Bronchial epithelial cell (primary cell): Measurements from ENCODE around the gene RAN. TPM values are rescaled to one million over a fixed set of nuclear protein-coding genes. Genes with fewer than 3 reads are reported as not detected.

Source experiments
- DNase-seq: peaks from one replicate; pipeline ENCODE4 v3.0.0-alpha.2; 2010; ENCODE audit warnings: low read depth
- FAIRE-seq: peaks from 2 replicates; lab custom pipeline; 2011; peaks lifted over from hg19 to GRCh38; lab: Jason Lieb, UNC
- H3K27me3 ChIP-seq: 2 replicates; pipeline ENCODE4 v1.5.1; 2011; ENCODE audit warnings: low read length; ENCODE audit not compliant: control insufficient read depth, insufficient read depth
- H3K36me3 ChIP-seq: 2 replicates; pipeline ENCODE4 v1.5.1; 2011; ENCODE audit warnings: low read length; ENCODE audit not compliant: control insufficient read depth, insufficient read depth
- H3K4me3 ChIP-seq: 2 replicates; pipeline ENCODE4 v1.5.1; 2011; ENCODE audit warnings: mild to moderate bottlenecking, low read depth, low read length, control low read depth
- total RNA-seq: library from RNA; depleted of rRNA; stranded (reverse); fragments of >200 nt; gene quantifications from 2 replicates; pipeline ENCODE4 v1.2.1, GENCODE V29; 2014
- TF ChIP-seq, protein P1 (sequence below): IDR thresholded peaks from 2 replicates; pipeline ENCODE4 v1.5.1; 2011; ENCODE audit warnings: mild to moderate bottlenecking, moderate library complexity, low read length, control low read depth, inconsistent platforms; ENCODE audit not compliant: insufficient read depth, severe bottlenecking

Gene RAN
- total RNA-seq, 1 donor from 2014 or later: 580 TPM

DNA sequence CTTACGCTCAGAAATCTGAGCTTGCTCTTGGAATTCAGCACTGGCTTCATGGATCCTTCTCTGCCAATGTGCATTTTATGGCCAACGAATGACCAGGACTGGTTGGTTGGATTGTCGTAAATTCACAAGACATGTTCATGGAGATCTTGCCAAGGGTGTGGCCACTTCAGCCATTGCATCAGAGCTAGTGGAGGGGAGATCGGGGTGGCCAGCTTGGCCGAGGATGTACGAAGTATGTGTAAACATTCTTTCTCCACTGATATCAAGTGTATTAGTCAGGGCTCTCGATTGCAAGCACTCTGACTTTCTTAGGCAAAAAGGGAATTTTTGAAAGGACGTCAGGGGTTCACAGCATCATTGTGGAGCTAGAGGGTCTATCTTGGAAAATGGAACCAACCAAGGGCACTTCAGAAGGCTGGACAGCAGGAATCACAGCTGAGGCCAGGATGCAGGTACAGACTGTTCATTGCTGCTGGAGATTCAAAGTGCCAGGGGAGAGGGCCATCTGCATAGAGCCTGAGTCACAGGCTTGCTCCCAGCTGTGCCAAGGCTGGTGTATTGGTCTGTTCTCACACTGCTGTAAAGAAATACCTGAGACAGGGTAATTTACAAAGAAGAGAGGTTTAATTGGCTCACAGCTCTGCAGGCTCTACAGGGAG is 49.0 kb downstream of the RAN start:
- TF ChIP-seq, protein P1, sequence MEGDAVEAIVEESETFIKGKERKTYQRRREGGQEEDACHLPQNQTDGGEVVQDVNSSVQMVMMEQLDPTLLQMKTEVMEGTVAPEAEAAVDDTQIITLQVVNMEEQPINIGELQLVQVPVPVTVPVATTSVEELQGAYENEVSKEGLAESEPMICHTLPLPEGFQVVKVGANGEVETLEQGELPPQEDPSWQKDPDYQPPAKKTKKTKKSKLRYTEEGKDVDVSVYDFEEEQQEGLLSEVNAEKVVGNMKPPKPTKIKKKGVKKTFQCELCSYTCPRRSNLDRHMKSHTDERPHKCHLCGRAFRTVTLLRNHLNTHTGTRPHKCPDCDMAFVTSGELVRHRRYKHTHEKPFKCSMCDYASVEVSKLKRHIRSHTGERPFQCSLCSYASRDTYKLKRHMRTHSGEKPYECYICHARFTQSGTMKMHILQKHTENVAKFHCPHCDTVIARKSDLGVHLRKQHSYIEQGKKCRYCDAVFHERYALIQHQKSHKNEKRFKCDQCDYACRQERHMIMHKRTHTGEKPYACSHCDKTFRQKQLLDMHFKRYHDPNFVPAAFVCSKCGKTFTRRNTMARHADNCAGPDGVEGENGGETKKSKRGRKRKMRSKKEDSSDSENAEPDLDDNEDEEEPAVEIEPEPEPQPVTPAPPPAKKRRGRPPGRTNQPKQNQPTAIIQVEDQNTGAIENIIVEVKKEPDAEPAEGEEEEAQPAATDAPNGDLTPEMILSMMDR: no peak
- Histone ChIP-seq H3K36me3 (no peaks in the 10 kb centered on the region), H3K27me3 (no peaks in the 10 kb centered on the region), H3K4me3 (no peak overlapping the region)
- FAIRE-seq: no peak
- peak; percentile 32 for DNase-seq

DNA sequence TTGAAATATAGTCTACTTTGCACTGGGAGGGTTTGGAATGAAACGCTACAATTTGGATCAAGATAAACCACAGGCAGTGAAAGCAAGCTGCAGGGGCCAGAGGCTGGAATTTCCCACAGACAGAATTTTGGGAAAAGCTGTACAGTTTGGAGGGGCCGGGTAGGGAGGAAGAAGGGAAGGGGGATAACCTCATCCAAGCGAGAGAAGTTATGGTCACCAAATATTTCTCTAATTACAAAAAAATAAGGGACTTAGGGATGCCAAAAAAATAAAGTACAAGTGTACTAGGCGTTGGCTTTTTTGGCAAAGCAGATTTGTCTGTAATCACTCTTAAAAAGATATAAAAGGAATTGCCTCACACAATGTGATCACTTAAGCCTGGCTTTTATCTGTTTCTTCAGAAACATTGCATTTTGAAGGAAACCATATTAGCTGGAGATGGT is 50.7 kb downstream of the RAN start:
- TF ChIP-seq, protein P1: no peak
- no peak for DNase-seq
- no peaks in the 10 kb centered on the region for H3K36me3 ChIP-seq
- H3K27me3 ChIP-seq: no peaks in the 10 kb centered on the region
- no peak overlapping the region for H3K4me3 ChIP-seq
- no peak for FAIRE-seq

DNA sequence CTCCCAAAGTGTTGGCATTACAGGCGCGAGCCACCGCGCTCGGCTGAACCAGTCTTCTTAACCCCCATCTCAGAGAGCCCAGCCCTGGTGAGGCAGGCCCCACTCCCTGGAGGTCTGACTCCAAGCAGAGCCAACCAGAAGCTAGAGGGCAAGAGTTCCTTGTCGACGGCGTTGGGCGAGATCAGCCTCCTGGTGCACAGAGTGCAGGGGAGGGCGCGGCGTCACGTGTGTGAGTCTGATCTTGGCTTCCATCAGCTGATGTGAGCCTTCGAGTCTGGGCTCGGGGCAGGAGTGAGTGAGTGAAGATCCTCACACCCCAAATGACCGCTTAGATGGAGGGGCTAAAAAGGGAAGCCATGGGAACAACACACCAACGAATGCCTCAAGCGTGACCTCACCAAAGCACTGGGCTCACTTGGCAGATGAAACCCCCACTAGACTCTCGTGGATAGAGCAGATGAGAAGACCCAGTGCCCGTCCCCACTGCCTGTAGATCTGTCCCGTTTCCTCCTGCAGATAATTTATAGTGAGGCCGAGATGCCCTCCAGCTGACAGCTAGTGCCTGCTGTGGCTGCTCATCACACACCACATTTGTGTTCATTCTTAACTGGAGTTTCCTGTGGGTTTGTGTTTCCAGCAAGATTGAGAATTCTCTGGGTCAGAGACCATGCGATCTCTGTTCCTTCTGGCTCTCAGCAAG is 53.2 kb downstream of the RAN start:
- Histone ChIP-seq H3K4me3 (no peak overlapping the region), H3K36me3 (no peaks in the 10 kb centered on the region), H3K27me3 (no peaks in the 10 kb centered on the region)
- DNase-seq (no peak), FAIRE-seq (no peak)
- TF ChIP-seq, protein P1: no peak

DNA sequence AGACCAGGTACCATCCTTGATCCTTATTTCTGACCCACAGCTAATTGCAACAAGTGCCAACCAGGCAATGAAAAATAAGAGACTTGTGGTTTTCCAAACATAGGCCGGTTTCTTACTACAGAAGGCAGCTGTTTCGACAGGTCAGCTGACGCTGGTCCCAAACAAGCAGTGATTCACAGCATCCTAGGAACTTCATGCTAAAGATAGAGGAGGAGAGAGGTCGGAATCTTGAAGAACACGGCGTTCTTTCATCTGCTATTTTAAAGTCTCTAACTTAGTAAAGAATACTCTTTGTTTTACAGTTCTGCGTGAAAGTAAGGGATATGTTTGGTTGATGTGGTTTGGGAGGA is 53.8 kb downstream of the RAN start:
- TF ChIP-seq, protein P1: no peak
- DNase-seq (no peak), FAIRE-seq (no peak)
- no peak overlapping the region for H3K4me3 ChIP-seq
- no peaks in the 10 kb centered on the region for H3K36me3 ChIP-seq
- H3K27me3 ChIP-seq: no peaks in the 10 kb centered on the region

Other genes with a start within 250 kb of the RAN start
- gene RIMBP2, start 155.8 kb upstream of the RAN start, total RNA-seq: not detected in 2 replicates
- gene STX2, start 32.8 kb upstream of the RAN start, total RNA-seq: 7.6 and 8.4 TPM in 2 replicates
- gene ADGRD1, start 81.8 kb downstream of the RAN start, total RNA-seq: under 0.01 TPM in 1 of 2 replicates, not detected in the other